ENCODE measurements around the gene GUCY1A2. TPM values are rescaled to one million over a fixed set of nuclear protein-coding genes. Genes with fewer than 3 reads are reported as not detected.

The GUCY1A2 gene
- total RNA-seq, 4 donors from 2014 or later, result 0.49 to 2.4 (median 1.3) TPM

DNA sequence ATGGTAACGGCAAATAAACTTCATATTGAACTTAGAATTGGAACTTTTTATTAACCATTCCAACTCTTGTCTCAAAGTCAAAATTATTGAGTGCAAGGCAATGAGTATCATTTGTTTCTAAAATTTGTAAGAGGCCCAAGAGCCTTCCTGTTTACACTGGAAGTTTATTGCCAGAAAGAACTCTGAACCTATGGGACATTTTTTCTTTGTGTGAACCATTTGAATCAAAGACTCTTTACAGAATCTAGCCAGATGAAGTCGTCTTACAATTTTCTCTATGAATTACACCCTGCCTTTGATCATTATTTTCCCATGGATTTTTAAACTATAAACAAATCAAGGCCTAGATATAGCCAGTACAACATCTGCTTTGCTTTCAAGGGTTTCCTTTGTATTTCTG, 2.3 kb upstream of the GUCY1A2 start:
- intact Hi-C loops (cut with DNase I; ENCODE audit: low total_unique reads), result no loop called here
- no peak overlapping the region for H3K4me3 ChIP-seq (ENCODE audit: low read depth, poor library complexity, severe bottlenecking)
- DNase-seq (ENCODE audit: low spot score in 2 of 2), result no peak
- WGBS, 2 donors, result 83 to 86% methylated on average over 2 of the region's 2 CpGs
- TF ChIP-seq POLR2A (IDR thresholded peaks at IDR 0.05), result no peak
- TF ChIP-seq, protein P1, sequence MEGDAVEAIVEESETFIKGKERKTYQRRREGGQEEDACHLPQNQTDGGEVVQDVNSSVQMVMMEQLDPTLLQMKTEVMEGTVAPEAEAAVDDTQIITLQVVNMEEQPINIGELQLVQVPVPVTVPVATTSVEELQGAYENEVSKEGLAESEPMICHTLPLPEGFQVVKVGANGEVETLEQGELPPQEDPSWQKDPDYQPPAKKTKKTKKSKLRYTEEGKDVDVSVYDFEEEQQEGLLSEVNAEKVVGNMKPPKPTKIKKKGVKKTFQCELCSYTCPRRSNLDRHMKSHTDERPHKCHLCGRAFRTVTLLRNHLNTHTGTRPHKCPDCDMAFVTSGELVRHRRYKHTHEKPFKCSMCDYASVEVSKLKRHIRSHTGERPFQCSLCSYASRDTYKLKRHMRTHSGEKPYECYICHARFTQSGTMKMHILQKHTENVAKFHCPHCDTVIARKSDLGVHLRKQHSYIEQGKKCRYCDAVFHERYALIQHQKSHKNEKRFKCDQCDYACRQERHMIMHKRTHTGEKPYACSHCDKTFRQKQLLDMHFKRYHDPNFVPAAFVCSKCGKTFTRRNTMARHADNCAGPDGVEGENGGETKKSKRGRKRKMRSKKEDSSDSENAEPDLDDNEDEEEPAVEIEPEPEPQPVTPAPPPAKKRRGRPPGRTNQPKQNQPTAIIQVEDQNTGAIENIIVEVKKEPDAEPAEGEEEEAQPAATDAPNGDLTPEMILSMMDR (IDR thresholded peaks at IDR 0.05), result no peak

DNA sequence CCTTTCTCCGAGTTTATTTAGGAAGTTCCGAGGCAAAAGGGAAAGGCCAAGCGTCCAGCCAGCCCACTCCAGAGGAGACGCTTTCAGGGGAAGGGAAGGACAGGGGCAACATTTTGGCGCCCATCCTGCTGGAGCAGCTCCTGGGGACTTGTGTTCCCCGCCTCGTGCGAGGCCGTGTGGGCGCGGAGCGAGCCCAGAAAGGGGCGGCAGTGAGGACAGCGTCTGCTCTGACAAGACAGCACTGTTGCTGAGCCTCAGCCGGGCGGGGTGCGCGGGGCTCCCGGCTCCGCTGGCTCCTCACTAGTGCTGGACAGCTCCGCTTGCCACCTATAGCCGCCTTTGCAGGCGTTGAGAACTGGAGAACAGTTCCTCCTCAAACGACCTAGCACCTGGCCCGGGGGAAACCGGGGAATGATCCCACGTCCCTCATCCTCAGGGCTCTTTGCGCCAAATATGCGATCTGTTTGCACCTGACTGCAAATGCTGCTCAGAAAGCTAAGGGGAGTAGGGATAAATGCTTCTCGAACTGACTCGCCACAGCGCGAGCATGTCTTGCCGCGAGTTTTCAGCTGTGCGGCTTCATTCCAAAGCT, 722 bp upstream of the GUCY1A2 start:
- peak overlapping the region; percentile 38 for H3K4me3 ChIP-seq (ENCODE audit: low read depth, poor library complexity, severe bottlenecking)
- intact Hi-C loops (cut with DNase I; ENCODE audit: low total_unique reads), result no loop called here
- TF ChIP-seq POLR2A (IDR thresholded peaks at IDR 0.05), result no peak
- TF ChIP-seq, protein P1 (IDR thresholded peaks at IDR 0.05), result no peak
- DNase-seq (ENCODE audit: low spot score in 2 of 2), result peak; percentile 30 to 90
- 2 to 4% methylated on average over 29 to 35 of the region's 36 CpGs for WGBS, 2 donors

DNA sequence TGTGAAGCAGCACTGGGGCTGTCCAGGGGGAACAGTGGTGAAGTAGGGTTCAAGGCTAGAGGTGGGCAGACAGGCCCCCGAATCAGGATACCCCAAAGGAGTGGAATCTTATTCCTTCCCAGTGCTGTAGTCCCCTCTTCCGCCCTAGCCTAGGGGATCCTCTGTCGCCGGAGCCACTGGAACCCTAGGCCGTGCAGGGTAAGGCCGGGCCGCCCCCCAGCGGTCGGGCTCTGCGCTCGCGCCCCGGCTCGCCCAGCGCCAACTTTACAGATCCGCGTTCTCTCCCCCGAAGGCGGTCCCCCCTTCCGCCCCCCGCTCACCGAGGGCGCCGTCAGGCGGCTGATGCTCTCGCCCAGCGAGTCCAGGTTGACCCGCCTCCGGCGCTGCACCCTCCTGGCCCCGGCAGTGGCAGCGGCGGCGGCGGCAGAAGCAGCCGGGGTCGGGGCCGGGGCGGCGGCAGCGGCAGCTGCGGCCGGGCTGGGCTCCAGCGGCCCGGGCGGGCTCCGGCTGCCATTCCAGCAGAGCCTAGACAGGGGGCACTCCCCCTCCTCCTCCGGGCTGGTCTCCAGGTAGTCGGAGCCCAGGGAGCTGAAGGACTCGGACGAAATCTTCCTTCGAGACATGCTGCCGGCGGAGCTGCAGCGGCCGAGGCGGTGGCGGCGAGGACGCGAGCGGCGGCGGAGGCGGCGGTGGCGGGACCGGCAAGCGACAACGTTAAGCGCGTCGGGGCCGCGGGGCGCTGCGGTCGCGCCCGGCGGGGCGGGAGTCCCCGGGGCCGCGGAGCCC, 650 bp downstream of the GUCY1A2 start:
- WGBS, 2 donors, result 0 to 1% methylated on average over 9 to 57 of the region's 85 CpGs
- peak in 1 of 2 donors; percentile 87 for DNase-seq (ENCODE audit: low spot score in 2 of 2)
- TF ChIP-seq POLR2A (IDR thresholded peaks at IDR 0.05), result no peak
- TF ChIP-seq, protein P1 (IDR thresholded peaks at IDR 0.05), result no peak
- intact Hi-C loops (cut with DNase I; ENCODE audit: low total_unique reads), result no loop called here
- H3K4me3 ChIP-seq (ENCODE audit: low read depth, poor library complexity, severe bottlenecking), result peak overlapping the region; percentile 48

DNA sequence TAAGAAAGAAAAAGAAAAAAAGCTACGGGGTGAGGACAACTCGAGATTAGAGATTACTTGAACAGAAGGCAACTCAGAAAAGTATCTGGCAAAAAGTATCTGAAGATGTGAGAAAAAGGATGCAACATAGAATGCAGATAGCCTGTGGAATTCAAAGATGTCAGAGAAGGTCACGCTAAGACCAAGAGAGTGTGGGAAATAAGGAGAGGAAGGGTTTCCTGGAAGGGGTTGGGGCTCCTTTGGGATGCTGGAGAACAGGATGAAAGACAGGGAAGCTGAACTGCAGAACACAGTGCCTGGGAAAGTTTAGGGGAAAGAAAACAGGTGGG, 1.2 kb downstream of the GUCY1A2 start:
- WGBS, 2 donors, result 57 to 68% methylated on average over 3 of the region's 3 CpGs
- H3K4me3 ChIP-seq (ENCODE audit: low read depth, poor library complexity, severe bottlenecking), result peak overlapping the region; percentile 48
- TF ChIP-seq POLR2A (IDR thresholded peaks at IDR 0.05), result no peak
- TF ChIP-seq, protein P1 (IDR thresholded peaks at IDR 0.05), result no peak
- intact Hi-C loops (cut with DNase I; ENCODE audit: low total_unique reads), result no loop called here
- no peak for DNase-seq (ENCODE audit: low spot score in 2 of 2)

DNA sequence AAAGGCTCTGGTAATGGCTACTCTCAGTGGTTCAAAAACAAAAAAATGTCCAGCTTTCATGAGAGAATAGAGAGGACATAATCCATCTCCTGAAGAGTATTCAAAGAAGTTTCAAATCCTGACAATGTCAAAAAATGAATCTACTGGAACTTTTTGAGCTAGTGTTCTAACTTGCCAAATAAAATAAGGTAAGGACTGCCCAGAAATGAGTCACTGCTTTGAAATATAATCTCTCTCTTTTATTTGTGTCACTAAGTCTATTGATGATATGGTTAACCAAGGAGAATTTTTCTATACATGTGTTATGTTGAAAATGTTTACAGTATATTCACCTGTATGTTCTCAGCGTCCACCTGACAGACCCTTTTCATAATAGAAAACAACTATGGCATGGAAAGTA, 3.4 kb downstream of the GUCY1A2 start:
- TF ChIP-seq POLR2A (IDR thresholded peaks at IDR 0.05), result no peak
- TF ChIP-seq, protein P1 (IDR thresholded peaks at IDR 0.05), result no peak
- intact Hi-C loops (cut with DNase I; ENCODE audit: low total_unique reads), result no loop called here
- WGBS, 2 donors, result 47 to 61% methylated on average over 1 of the region's 1 CpG
- no peak for DNase-seq (ENCODE audit: low spot score in 2 of 2)
- no peak overlapping the region for H3K4me3 ChIP-seq (ENCODE audit: low read depth, poor library complexity, severe bottlenecking)
